Colonic mucosa (tissue), 4 donors: ENCODE measurements around the gene SH2D3C. TPM values are rescaled to one million over a fixed set of nuclear protein-coding genes. Genes with fewer than 3 reads are reported as not detected.
"Not testable (repeated sequence)": the region's sequence is repeated elsewhere in the genome, so short reads cannot be mapped to it uniquely, and the experiment has no call there.

Source experiments
- DNase-seq: peaks from one replicate; pipeline ENCODE4 v3.0.0-alpha.2; 2020
- H3K27ac ChIP-seq: fragments of 200-600 bp; one replicate; pipeline ENCODE4 v1.8.0; 2021
- H3K27me3 ChIP-seq: fragments of 200-600 bp; one replicate; pipeline ENCODE4 v1.8.0; 2021
- H3K36me3 ChIP-seq: fragments of 200-600 bp; one replicate; pipeline ENCODE4 v1.8.0; 2021
- H3K4me1 ChIP-seq: fragments of 200-600 bp; one replicate; pipeline ENCODE4 v1.8.0; 2021; ENCODE audit warnings: mild to moderate bottlenecking
- H3K4me3 ChIP-seq: fragments of 200-600 bp; one replicate; pipeline ENCODE4 v1.8.0; 2021
- H3K9ac ChIP-seq, 2 donors: one replicate each; pipeline ENCODE4 v1.7.0; 2013; ENCODE audit warnings: control low read depth in 2 of 2, low read depth in 2 of 2, low read length in 2 of 2
- H3K9me3 ChIP-seq: fragments of 200-600 bp; one replicate; pipeline ENCODE4 v1.8.0; 2021
- intact Hi-C: fragments of 100-400 bp; cut with DNase I; formaldehyde crosslinking; loops from one replicate; pipeline ENCODE4 v1.14.1; 2022
- total RNA-seq, 2 donors: library from RNA; stranded (reverse); fragmentation: NEBNext Ultra II Directional in 1 of 2; extraction: Animal tissue kit (Norgen Biotek cat#: 25700) in 1 of 2; gene quantifications; one replicate each; pipeline ENCODE4 v1.2.1, GENCODE V29; 2021
- TF ChIP-seq, protein P1 (sequence below): fragments of 200-600 bp; IDR thresholded peaks from one replicate; pipeline ENCODE4 v1.8.0; 2022; ENCODE audit warnings: antibody characterized with exemption, mild to moderate bottlenecking
- donor health status: healthy.
- donor health status: DM: no; HTN: no; CAD: no.
- donor health status: DM: no; HTN: no; CAD: no.

SH2D3C gene
- total RNA-seq, 2 donors from 2014 or later = 3.5 TPM

DNA sequence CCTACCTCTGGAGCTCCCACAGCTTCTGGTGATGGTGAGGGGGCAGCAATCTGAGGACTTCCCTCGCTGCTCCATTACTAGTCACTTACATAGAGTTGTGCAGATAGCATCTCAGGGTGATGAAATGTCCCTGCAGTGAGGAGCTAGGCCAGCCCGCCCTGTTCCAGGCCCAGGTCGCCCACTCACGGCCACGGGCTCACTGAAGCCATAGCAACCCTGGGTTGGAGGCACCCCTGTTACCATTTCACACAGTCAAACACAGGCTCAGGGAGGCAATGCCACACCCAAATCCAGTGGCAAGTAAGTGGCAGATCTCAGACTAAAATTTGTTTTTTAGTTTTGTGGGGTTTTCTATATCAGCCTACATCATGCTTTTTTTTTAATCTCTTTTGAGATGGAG lies 19.6 kb downstream of the SH2D3C start:
- no peak for DNase-seq
- TF ChIP-seq, protein P1, sequence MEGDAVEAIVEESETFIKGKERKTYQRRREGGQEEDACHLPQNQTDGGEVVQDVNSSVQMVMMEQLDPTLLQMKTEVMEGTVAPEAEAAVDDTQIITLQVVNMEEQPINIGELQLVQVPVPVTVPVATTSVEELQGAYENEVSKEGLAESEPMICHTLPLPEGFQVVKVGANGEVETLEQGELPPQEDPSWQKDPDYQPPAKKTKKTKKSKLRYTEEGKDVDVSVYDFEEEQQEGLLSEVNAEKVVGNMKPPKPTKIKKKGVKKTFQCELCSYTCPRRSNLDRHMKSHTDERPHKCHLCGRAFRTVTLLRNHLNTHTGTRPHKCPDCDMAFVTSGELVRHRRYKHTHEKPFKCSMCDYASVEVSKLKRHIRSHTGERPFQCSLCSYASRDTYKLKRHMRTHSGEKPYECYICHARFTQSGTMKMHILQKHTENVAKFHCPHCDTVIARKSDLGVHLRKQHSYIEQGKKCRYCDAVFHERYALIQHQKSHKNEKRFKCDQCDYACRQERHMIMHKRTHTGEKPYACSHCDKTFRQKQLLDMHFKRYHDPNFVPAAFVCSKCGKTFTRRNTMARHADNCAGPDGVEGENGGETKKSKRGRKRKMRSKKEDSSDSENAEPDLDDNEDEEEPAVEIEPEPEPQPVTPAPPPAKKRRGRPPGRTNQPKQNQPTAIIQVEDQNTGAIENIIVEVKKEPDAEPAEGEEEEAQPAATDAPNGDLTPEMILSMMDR = no peak
- Histone ChIP-seq H3K4me3 (no peak overlapping the region), H3K27me3 (peaks cover 18% of the 10 kb centered on the region), H3K27ac (no peak overlapping the region), H3K9ac (no peak overlapping the region), H3K9me3 (no peaks in the 10 kb centered on the region), H3K36me3 (no peaks in the 10 kb centered on the region), H3K4me1 (no peaks in the 10 kb centered on the region)
- intact Hi-C loops = no loop called here

DNA sequence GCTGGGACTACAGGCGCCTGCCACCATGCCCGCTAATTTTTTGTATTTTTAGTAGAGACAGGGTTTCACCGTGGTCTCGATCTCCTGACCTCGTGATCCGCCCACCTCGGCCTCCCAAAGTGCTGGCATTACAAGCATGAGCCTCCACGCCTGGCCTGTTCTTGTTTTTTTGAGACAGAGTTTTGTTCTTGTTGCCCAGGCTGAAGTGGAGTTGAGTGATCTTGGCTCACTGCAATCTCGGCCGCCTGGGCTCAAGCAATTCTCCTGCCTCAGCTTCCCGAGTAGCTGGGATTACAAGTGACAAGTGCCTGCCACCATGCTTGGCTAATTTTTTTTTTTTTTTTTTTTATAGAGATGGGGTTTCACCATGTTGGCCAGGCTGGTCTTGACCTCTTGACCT lies 21.7 kb downstream of the SH2D3C start:
- intact Hi-C loops, H3K9me3 ChIP-seq, H3K4me1 ChIP-seq, H3K4me3 ChIP-seq, H3K36me3 ChIP-seq, H3K27ac ChIP-seq, DNase-seq, H3K9ac ChIP-seq: not testable (repeated sequence)
- H3K27me3 ChIP-seq = peaks cover 25% of the 10 kb centered on the region

DNA sequence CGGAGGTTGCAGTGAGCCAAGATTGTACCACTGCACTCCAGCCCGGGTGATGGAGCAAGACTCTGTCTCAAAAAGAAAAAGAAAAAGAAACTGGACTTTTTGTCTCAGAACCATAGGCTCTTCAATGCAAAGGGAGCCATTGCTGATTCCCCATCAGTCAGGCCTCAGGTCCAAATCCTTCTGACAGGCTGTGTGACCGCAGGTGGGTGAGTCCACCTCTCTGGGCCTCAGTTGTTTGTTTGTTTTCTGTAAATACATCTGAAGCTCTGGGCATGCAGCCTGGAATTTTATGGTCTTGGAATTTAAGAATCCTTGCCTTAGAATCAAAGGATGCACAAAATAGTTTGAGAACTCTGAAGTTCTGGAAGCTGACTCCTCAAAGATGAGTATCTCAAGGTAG lies 22.2 kb downstream of the SH2D3C start:
- Histone ChIP-seq H3K27ac (no peak overlapping the region), H3K9ac (no peak overlapping the region), H3K27me3 (peaks cover 25% of the 10 kb centered on the region), H3K4me1 (no peaks in the 10 kb centered on the region), H3K9me3 (no peaks in the 10 kb centered on the region), H3K4me3 (no peak overlapping the region), H3K36me3 (no peaks in the 10 kb centered on the region)
- DNase-seq = no peak
- TF ChIP-seq, protein P1 = no peak
- intact Hi-C loops = no loop called here

DNA sequence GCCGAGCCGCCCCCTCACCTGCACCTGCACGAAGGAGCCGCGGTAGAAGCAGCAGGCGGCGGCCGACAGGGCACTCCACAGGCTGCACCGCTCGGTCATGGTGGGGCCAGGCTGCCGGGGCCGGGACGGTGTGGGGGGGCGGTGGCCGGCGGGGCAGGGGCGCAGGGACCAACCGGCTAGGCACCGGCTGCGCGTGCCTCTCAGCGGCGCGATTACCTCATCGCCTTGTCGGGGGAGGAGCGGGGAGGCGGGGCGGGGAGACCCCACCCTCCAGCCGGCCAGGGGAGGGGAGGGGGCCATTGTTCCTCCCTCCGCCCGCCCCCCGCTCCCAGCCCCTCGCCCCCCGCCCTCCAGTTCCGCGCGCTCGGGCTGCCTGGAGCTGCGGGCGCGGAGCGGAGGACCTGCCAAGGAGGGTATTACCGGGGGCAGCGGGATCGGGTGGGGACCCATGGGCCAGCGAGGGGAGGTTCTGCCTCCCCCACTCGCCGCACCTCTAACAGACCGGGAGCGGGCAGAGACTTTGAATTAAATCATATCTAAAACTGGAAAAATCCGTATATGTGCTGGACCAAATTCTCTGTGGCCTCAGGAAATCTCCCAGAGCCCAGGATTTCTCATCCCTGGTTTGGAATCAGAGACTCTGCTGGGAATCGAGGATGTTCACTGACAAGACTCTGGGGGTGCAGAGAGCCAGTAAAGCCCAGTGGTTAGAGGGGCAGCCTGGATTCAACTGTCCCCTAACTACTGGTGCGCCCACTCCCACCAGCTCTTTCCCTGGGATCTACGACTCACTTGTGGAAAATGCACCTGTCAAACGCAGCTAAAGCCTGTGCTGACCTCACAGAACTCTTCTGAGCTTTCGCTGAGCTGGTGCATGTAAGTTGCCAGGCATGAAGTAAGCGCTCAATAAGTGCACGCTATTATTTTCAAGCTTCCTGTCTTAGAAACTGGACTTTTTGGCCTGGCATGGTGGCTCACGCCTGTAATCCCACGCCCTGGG lies 23.1 kb downstream of the SH2D3C start:
- TF ChIP-seq, protein P1 = no peak
- H3K9ac ChIP-seq = no peak overlapping the region
- peaks cover 25% of the 10 kb centered on the region for H3K27me3 ChIP-seq
- no peak for DNase-seq
- H3K36me3 ChIP-seq = no peaks in the 10 kb centered on the region
- H3K9me3 ChIP-seq = no peaks in the 10 kb centered on the region
- no peak overlapping the region for H3K27ac ChIP-seq
- intact Hi-C loops = no loop called here
- H3K4me3 ChIP-seq = no peak overlapping the region
- H3K4me1 ChIP-seq = no peaks in the 10 kb centered on the region

DNA sequence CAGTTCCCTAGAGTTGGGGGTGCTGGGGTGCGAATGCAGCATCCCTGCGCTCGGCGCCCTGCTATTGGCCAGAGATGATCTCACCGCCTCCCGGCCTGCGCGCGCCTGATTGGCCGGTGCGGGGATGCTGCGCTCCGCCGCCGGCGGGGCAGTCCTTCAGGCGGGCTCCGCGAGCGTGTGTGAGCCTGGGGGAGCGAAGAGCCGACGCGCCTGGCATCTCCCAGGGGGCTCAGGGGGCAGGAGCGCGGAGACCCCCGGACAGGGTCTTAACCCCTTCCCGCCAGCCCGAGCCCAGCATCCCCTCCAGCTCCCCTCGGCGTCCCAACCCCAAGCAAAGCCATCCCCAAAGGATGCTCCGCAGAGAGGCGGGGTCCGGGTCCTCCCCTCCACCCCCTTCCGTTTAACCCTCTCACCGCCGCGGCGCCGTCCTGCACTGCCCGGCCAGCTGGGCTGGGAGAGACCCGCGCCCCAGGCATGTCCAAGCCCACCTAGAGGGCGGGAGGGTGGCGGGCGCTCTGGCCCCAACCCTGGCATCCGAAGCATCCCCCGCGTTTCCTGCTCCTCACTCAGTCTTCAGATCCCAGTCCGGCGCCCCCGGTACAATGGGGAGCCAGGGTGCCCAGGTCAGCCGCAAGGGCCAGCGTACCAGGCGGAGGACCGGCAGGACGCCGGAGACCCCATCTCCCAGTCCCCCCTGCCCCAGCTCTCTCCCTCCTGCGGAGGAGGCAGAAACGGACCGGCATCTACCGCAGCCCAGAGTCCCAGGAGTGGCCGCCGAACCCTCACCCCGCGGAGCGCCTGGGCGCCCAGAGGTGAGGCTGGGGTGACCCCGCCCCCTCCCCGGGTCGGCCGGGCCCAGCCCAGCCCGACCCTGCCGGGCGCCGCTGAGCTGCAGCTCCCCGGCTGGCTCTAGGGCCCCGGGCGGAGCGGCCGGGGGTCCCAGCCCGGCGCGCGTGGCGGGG lies 24.1 kb downstream of the SH2D3C start:
- H3K27me3 ChIP-seq = peaks cover 25% of the 10 kb centered on the region
- DNase-seq = no peak
- no peak overlapping the region for H3K4me3 ChIP-seq

More for the DNA sequence above, 24.1 kb downstream of the SH2D3C start:
- TF ChIP-seq, protein P1 = no peak
- no peak overlapping the region for H3K9ac ChIP-seq
- intact Hi-C loops = no loop called here
- H3K27ac ChIP-seq = no peak overlapping the region
- H3K36me3 ChIP-seq = no peaks in the 10 kb centered on the region
- no peaks in the 10 kb centered on the region for H3K9me3 ChIP-seq
- H3K4me1 ChIP-seq = no peaks in the 10 kb centered on the region
